WTC11 (cell line): Measurements from ENCODE around the gene PLEKHO2.

ENCODE experiments used
- ATF1 ChIP-seq: sonication (generic); formaldehyde crosslinking; IDR thresholded peaks from 2 replicates; pipeline ENCODE4 v1.8.1; 2023; ENCODE audit warnings: mild to moderate bottlenecking, moderate library complexity, missing genetic modification reagents
- CREB1 ChIP-seq: sonication (generic); formaldehyde crosslinking; IDR thresholded peaks from 2 replicates; pipeline ENCODE4 v1.8.0; 2023; ENCODE audit warnings: mild to moderate bottlenecking, missing genetic modification reagents
- CTCF ChIP-seq: fragments of 200-600 bp; IDR thresholded peaks from 2 replicates; pipeline ENCODE4 v1.8.0; 2022; ENCODE audit warnings: antibody characterized with exemption
- JUN ChIP-seq: sonication (generic); formaldehyde crosslinking; IDR thresholded peaks from 2 replicates; pipeline ENCODE4 v1.8.0; 2023; ENCODE audit warnings: mild to moderate bottlenecking, missing genetic modification reagents
- MAX ChIP-seq: sonication (generic); formaldehyde crosslinking; IDR thresholded peaks from 2 replicates; pipeline ENCODE4 v1.8.0; 2022; ENCODE audit warnings: mild to moderate bottlenecking, missing genetic modification reagents
- RELA ChIP-seq: sonication (generic); formaldehyde crosslinking; IDR thresholded peaks from 2 replicates; pipeline ENCODE4 v1.8.1; 2022; ENCODE audit warnings: missing genetic modification reagents, mild to moderate bottlenecking, borderline replicate concordance
- TCF7 ChIP-seq: sonication (generic); formaldehyde crosslinking; IDR thresholded peaks from 2 replicates; pipeline ENCODE4 v1.8.0; 2022; ENCODE audit warnings: mild to moderate bottlenecking, low read depth, missing genetic modification reagents, moderate library complexity
- TEAD1 ChIP-seq: sonication (generic); formaldehyde crosslinking; IDR thresholded peaks from 2 replicates; pipeline ENCODE4 v1.8.0; 2022; ENCODE audit warnings: mild to moderate bottlenecking, missing genetic modification reagents
- TP53 ChIP-seq: sonication (generic); formaldehyde crosslinking; IDR thresholded peaks from 2 replicates; pipeline ENCODE4 v1.8.1; 2023; ENCODE audit warnings: mild to moderate bottlenecking, missing genetic modification reagents
- ZBTB21 ChIP-seq: sonication (generic); formaldehyde crosslinking; IDR thresholded peaks from 2 replicates; pipeline ENCODE4 v1.8.1; 2023; ENCODE audit warnings: mild to moderate bottlenecking, missing genetic modification reagents, borderline replicate concordance
- TF ChIP-seq, protein P1 (sequence below): sonication (generic); formaldehyde crosslinking; conservative IDR thresholded peaks from 2 replicates; pipeline ENCODE4 v1.8.1; 2022; ENCODE audit warnings: mild to moderate bottlenecking, missing genetic modification reagents
- TF ChIP-seq, protein P2 (sequence below): sonication (generic); formaldehyde crosslinking; IDR thresholded peaks from 2 replicates; pipeline ENCODE4 v1.8.1; 2022; ENCODE audit warnings: mild to moderate bottlenecking, missing genetic modification reagents, moderate library complexity, borderline replicate concordance
- TF ChIP-seq, protein P3 (sequence below): sonication (generic); formaldehyde crosslinking; conservative IDR thresholded peaks from 2 replicates; pipeline ENCODE4 v1.8.1; 2023; ENCODE audit warnings: mild to moderate bottlenecking, low read depth, missing genetic modification reagents, moderate library complexity

GRCh38 chr15:64847448-64847847, 5.7 kb downstream of the PLEKHO2 start:
- no peak for TF ChIP-seq CTCF
- no peak for TF ChIP-seq TEAD1 (CRISPR knock-in tag)
- TF ChIP-seq, protein P1, sequence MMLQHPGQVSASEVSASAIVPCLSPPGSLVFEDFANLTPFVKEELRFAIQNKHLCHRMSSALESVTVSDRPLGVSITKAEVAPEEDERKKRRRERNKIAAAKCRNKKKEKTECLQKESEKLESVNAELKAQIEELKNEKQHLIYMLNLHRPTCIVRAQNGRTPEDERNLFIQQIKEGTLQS, result no peak
- TF ChIP-seq, protein P2, sequence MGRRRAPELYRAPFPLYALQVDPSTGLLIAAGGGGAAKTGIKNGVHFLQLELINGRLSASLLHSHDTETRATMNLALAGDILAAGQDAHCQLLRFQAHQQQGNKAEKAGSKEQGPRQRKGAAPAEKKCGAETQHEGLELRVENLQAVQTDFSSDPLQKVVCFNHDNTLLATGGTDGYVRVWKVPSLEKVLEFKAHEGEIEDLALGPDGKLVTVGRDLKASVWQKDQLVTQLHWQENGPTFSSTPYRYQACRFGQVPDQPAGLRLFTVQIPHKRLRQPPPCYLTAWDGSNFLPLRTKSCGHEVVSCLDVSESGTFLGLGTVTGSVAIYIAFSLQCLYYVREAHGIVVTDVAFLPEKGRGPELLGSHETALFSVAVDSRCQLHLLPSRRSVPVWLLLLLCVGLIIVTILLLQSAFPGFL (CRISPR knock-in tag), result no peak
- no peak for TF ChIP-seq MAX
- no peak for TF ChIP-seq JUN (CRISPR knock-in tag)
- TF ChIP-seq, protein P3, sequence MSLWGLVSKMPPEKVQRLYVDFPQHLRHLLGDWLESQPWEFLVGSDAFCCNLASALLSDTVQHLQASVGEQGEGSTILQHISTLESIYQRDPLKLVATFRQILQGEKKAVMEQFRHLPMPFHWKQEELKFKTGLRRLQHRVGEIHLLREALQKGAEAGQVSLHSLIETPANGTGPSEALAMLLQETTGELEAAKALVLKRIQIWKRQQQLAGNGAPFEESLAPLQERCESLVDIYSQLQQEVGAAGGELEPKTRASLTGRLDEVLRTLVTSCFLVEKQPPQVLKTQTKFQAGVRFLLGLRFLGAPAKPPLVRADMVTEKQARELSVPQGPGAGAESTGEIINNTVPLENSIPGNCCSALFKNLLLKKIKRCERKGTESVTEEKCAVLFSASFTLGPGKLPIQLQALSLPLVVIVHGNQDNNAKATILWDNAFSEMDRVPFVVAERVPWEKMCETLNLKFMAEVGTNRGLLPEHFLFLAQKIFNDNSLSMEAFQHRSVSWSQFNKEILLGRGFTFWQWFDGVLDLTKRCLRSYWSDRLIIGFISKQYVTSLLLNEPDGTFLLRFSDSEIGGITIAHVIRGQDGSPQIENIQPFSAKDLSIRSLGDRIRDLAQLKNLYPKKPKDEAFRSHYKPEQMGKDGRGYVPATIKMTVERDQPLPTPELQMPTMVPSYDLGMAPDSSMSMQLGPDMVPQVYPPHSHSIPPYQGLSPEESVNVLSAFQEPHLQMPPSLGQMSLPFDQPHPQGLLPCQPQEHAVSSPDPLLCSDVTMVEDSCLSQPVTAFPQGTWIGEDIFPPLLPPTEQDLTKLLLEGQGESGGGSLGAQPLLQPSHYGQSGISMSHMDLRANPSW (CRISPR knock-in tag), result no peak
- no peak for TF ChIP-seq CREB1 (CRISPR knock-in tag)
- TF ChIP-seq TP53 (CRISPR knock-in tag), result no peak
- TF ChIP-seq ZBTB21, result no peak
- no peak for TF ChIP-seq RELA (CRISPR knock-in tag)
- TF ChIP-seq TCF7 (CRISPR knock-in tag), result no peak
- no peak for TF ChIP-seq ATF1 (CRISPR knock-in tag)
